ENCODE data around the gene AOPEP. TPM values are rescaled to one million over a fixed set of nuclear protein-coding genes. Genes with fewer than 3 reads are reported as not detected.

AOPEP gene
- total RNA-seq, 1 donor from 2014 or later: 24.8 TPM

- peaks cover 26% of the 10 kb centered on the region for H3K4me1 Mint-ChIP-seq
- H3K36me3 Mint-ChIP-seq (ENCODE audit: low read depth): no peaks in the 10 kb centered on the region
- no peaks in the 10 kb centered on the region for H3K27me3 Mint-ChIP-seq (ENCODE audit: low read depth)
- TF ChIP-seq CTCF (conservative IDR thresholded peaks at IDR 0.05): no peak
- H3K4me3 Mint-ChIP-seq: no peak overlapping the region
- no peaks in the 10 kb centered on the region for H3K9me3 Mint-ChIP-seq
- no peak overlapping the region for H3K27ac Mint-ChIP-seq (ENCODE audit: unreplicated experiment)
- no peak for DNase-seq (ENCODE audit: low read depth, low spot score)
Observed at GRCh38 chr9:94869415-94869843, 142.9 kb downstream of the AOPEP start.

GRCh38 chr9:94870465-94870792, 143.9 kb downstream of the AOPEP start:
- no peaks in the 10 kb centered on the region for H3K36me3 Mint-ChIP-seq (ENCODE audit: low read depth)
- no peaks in the 10 kb centered on the region for H3K27me3 Mint-ChIP-seq (ENCODE audit: low read depth)
- H3K4me1 Mint-ChIP-seq: peaks cover 22% of the 10 kb centered on the region
- TF ChIP-seq CTCF (conservative IDR thresholded peaks at IDR 0.05): no peak
- H3K9me3 Mint-ChIP-seq: no peaks in the 10 kb centered on the region
- DNase-seq (ENCODE audit: low read depth, low spot score): no peak
- H3K4me3 Mint-ChIP-seq: no peak overlapping the region
- no peak overlapping the region for H3K27ac Mint-ChIP-seq (ENCODE audit: unreplicated experiment)

GRCh38 chr9:94870793-94871558, 144.5 kb downstream of the AOPEP start:
- no peak for DNase-seq (ENCODE audit: low read depth, low spot score)
- TF ChIP-seq CTCF (conservative IDR thresholded peaks at IDR 0.05): no peak
- H3K27me3 Mint-ChIP-seq (ENCODE audit: low read depth): no peaks in the 10 kb centered on the region
- H3K27ac Mint-ChIP-seq (ENCODE audit: unreplicated experiment): no peak overlapping the region
- H3K36me3 Mint-ChIP-seq (ENCODE audit: low read depth): peaks cover 4% of the 10 kb centered on the region
- no peak overlapping the region for H3K4me3 Mint-ChIP-seq
- H3K9me3 Mint-ChIP-seq: peaks cover 4% of the 10 kb centered on the region
- peaks cover 23% of the 10 kb centered on the region for H3K4me1 Mint-ChIP-seq

- no peak overlapping the region for H3K27ac Mint-ChIP-seq (ENCODE audit: unreplicated experiment)
Observed at GRCh38 chr9:94872083-94872833, 145.8 kb downstream of the AOPEP start.

More at GRCh38 chr9:94872083-94872833, 145.8 kb downstream of the AOPEP start:
- peaks cover 5% of the 10 kb centered on the region for H3K9me3 Mint-ChIP-seq
- DNase-seq (ENCODE audit: low read depth, low spot score): no peak
- TF ChIP-seq CTCF (conservative IDR thresholded peaks at IDR 0.05): no peak
- H3K4me1 Mint-ChIP-seq: peaks cover 15% of the 10 kb centered on the region
- H3K27me3 Mint-ChIP-seq (ENCODE audit: low read depth): no peaks in the 10 kb centered on the region
- peaks cover 4% of the 10 kb centered on the region for H3K36me3 Mint-ChIP-seq (ENCODE audit: low read depth)
- H3K4me3 Mint-ChIP-seq: no peak overlapping the region
